Mesothelial cell of epicardium (in vitro differentiated cells): ENCODE results near the gene DENND1A. TPM values are rescaled to one million over a fixed set of nuclear protein-coding genes. Genes with fewer than 3 reads are reported as not detected.
A peak's percentile ranks its signal among the peaks of the same experiment; 100 is the strongest.

ENCODE experiments used
- DNase-seq, 2 experiments: peaks; one replicate each; pipeline ENCODE4 v3.0.0; 2021; ENCODE audit warnings: low spot score in 2 of 2; ENCODE audit not compliant: unreplicated experiment in 2 of 2
- H3K27ac Mint-ChIP-seq: 2 replicates; pipeline ENCODE4 v1.8.0; 2021; ENCODE audit warnings: mixed read lengths
- H3K27me3 Mint-ChIP-seq: 2 replicates; pipeline ENCODE4 v1.8.0; 2021; ENCODE audit warnings: low read depth, mixed read lengths
- H3K36me3 Mint-ChIP-seq: 2 replicates; pipeline ENCODE4 v1.8.0; 2021; ENCODE audit warnings: mixed read lengths
- H3K4me1 Mint-ChIP-seq: 2 replicates; pipeline ENCODE4 v1.8.0; 2021; ENCODE audit warnings: mixed read lengths
- H3K4me3 Mint-ChIP-seq: 2 replicates; pipeline ENCODE4 v1.8.0; 2021; ENCODE audit warnings: mild to moderate bottlenecking, moderate library complexity, mixed read lengths
- H3K9me3 Mint-ChIP-seq: 2 replicates; pipeline ENCODE4 v1.8.0; 2021; ENCODE audit warnings: mixed read lengths
- CTCF ChIP-seq: fragments of 200-600 bp; sonication (generic); IDR thresholded peaks from one replicate; pipeline ENCODE4 v1.5.0; 2021; ENCODE audit warnings: antibody characterized with exemption; ENCODE audit not compliant: unreplicated experiment
- total RNA-seq: library from RNA; stranded (reverse); gene quantifications from 3 replicates; pipeline ENCODE4 v1.2.1, GENCODE V29; 2021

DENND1A gene
- total RNA-seq, 1 donor from 2014 or later, result 23.4 TPM

DNA sequence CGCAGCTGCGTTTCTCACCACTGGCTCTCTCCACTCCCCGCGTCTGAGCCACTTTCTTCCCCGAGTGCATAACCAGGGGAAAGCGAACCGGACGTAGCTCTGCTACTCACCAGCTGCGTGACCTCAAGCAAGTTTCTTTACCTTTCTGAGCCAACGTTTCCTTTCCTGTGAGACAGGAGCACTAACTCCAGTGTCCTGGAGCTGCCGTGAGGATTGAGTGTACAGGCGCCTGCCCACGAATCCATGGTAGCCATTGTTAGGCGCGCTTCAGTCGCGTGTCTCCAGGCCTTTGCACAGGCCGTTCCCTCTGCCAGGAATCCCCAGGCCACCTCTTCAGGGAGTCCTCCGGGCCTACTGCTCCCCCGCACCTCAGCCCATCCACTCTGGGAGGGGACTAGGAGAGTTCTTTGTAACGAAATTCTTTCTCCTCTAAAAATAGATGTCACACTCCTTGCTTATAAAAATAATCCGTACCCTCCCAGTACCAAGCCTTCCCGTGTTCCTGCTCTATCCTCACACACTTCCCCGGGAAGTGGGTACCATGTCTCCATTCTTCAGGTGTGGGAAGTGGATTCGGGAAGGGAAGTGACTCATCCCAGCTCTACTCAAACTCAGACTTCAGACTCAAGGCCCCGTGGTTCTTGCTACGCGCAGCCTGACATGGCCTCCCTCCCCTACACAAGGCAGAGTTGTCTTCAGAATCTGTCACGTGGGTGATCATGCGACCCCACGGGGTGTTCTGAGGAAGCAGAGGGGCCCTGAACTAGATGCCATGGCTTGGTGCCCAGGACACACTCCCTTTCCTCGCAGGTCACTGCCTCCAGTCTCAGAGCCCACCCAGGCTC, 590.0 kb downstream of the DENND1A start:
- Mint-ChIP-seq H3K27me3 (no peaks in the 10 kb centered on the region), H3K27ac (peak overlapping the region; percentile 79), H3K9me3 (no peaks in the 10 kb centered on the region)

DNA sequence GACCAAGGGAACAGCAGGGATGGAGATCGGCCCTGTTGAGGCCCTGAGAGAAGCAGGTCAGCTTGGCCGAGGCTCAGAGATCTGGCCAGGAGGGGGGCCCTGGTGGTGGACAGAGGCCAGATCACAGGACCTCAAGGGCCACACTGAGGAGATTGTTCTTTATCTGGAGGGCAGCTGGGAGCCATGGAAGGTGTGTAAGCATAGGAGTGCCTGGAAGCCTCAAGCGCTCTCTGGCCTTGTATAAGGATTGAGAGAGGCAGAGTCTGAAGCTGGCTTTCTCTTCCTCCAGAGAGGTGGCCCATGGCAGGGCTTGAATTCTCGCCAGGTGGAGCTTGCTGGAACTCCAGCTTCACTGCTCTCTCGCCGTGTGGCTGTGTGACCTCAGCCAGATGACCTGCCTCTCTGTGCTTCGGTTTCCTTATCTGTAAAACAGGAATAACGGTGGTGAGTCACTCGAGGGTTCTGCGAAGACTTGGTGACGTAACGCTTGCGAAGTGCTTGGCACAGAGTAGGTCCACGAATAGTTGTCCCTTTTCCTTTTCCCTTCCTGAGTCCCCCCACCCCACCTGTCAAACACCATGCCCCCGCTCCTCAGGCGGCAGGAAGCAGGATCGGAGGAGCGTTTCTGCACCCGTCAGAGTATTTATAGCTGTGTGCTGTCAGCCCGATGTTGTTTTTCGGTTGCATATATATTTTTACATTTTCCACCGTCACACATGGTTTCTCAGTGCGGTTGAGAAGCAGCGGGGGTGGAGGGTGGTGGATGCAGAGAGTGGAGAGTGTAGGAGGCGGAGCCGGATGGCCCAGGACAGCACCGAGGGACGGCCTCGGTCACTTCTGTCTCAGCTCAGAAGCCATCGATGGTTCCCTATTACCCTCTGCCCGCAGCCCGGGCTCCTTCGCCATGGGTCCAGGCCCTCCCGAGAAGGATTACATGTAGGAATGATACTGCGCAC, 590.9 kb downstream of the DENND1A start:
- H3K27me3 Mint-ChIP-seq, result no peaks in the 10 kb centered on the region
- no peak overlapping the region for H3K4me3 Mint-ChIP-seq
- no peak overlapping the region for H3K27ac Mint-ChIP-seq
- H3K36me3 Mint-ChIP-seq, result no peaks in the 10 kb centered on the region
- no peak for TF ChIP-seq CTCF
- no peak for DNase-seq
- peaks cover 52% of the 10 kb centered on the region for H3K4me1 Mint-ChIP-seq
- H3K9me3 Mint-ChIP-seq, result no peaks in the 10 kb centered on the region

More for the DNA sequence above, 590.0 kb downstream of the DENND1A start:
- no peak for TF ChIP-seq CTCF
- Mint-ChIP-seq H3K4me1 (peaks cover 44% of the 10 kb centered on the region), H3K36me3 (no peaks in the 10 kb centered on the region), H3K4me3 (no peak overlapping the region)
- DNase-seq, result no peak

- Mint-ChIP-seq H3K4me1 (peaks cover 50% of the 10 kb centered on the region), H3K4me3 (no peak overlapping the region), H3K36me3 (no peaks in the 10 kb centered on the region), H3K27me3 (no peaks in the 10 kb centered on the region), H3K9me3 (no peaks in the 10 kb centered on the region), H3K27ac (no peak overlapping the region)
- no peak for TF ChIP-seq CTCF
- no peak for DNase-seq
Observed at GRCh38 chr9:123337971-123338370, 592.0 kb downstream of the DENND1A start.

GRCh38 chr9:123336959-123337358, 593.0 kb downstream of the DENND1A start:
- Mint-ChIP-seq H3K4me1 (peaks cover 47% of the 10 kb centered on the region), H3K4me3 (no peak overlapping the region), H3K36me3 (no peaks in the 10 kb centered on the region), H3K27ac (peak overlapping the region; percentile 54), H3K27me3 (no peaks in the 10 kb centered on the region), H3K9me3 (no peaks in the 10 kb centered on the region)
- no peak for DNase-seq
- TF ChIP-seq CTCF, result no peak

- H3K27ac Mint-ChIP-seq, result peak overlapping the region; percentile 98
- H3K36me3 Mint-ChIP-seq, result no peaks in the 10 kb centered on the region
- H3K9me3 Mint-ChIP-seq, result no peaks in the 10 kb centered on the region
- peaks cover 46% of the 10 kb centered on the region for H3K4me1 Mint-ChIP-seq
- DNase-seq, result no peak
- no peak for TF ChIP-seq CTCF
- no peaks in the 10 kb centered on the region for H3K27me3 Mint-ChIP-seq
- H3K4me3 Mint-ChIP-seq, result no peak overlapping the region
Observed at GRCh38 chr9:123336449-123336848, 593.5 kb downstream of the DENND1A start.
